GM21576 (cell line): ENCODE data around the gene RHD.
"Not testable (repeated sequence)": the region's sequence is repeated elsewhere in the genome, so short reads cannot be mapped to it uniquely, and the experiment has no call there.

ENCODE experiments used
- ATAC-seq: cut with Tn5 transposase; IDR thresholded peaks from one replicate; pipeline ENCODE4 v1.9.1; 2021; ENCODE audit warnings: mild to moderate bottlenecking, moderate library complexity; ENCODE audit not compliant: unreplicated experiment

The RHD gene

GRCh38 chr1:25347556-25347955 lies 75.2 kb downstream of the RHD start:
- no peak for ATAC-seq

- ATAC-seq: no peak
Observed at GRCh38 chr1:25349606-25350005, 77.3 kb downstream of the RHD start.

- no peak for ATAC-seq
Observed at GRCh38 chr1:25355841-25356395, 83.6 kb downstream of the RHD start.

- no peak for ATAC-seq
Observed at GRCh38 chr1:25356441-25356840, 84.1 kb downstream of the RHD start.

- no peak for ATAC-seq
Observed at GRCh38 chr1:25356848-25357247, 84.5 kb downstream of the RHD start.

- ATAC-seq: no peak
Observed at GRCh38 chr1:25360596-25361581, 88.6 kb downstream of the RHD start.

GRCh38 chr1:25361901-25362300 lies 89.6 kb downstream of the RHD start:
- no peak for ATAC-seq

- ATAC-seq: not testable (repeated sequence)
Observed at GRCh38 chr1:25362634-25363559, 90.6 kb downstream of the RHD start.

- no peak for ATAC-seq
Observed at GRCh38 chr1:25369241-25369640, 96.9 kb downstream of the RHD start.

- not testable (repeated sequence) for ATAC-seq
Observed at GRCh38 chr1:25369691-25370271, 97.5 kb downstream of the RHD start.

GRCh38 chr1:25371757-25372156 lies 99.4 kb downstream of the RHD start:
- not testable (repeated sequence) for ATAC-seq

GRCh38 chr1:25378367-25378766 lies 106.1 kb downstream of the RHD start:
- not testable (repeated sequence) for ATAC-seq
